Astrocyte of the cerebellum (primary cell): ENCODE data around the gene RGS3.

Experiments used
- DNase-seq: peaks from one replicate; pipeline ENCODE4 v3.0.0-alpha.2; 2011; ENCODE audit warnings: low read depth
- H3K4me3 ChIP-seq: 2 replicates; pipeline ENCODE4 v1.5.1; 2011; ENCODE audit warnings: mild to moderate bottlenecking, low read depth, low read length, moderate library complexity
- in situ Hi-C: cut with HindIII; loops from 2 replicates; pipeline ENCODE4 v1.10.0; 2017; ENCODE audit warnings: low sequenced_read_pairs
- TF ChIP-seq, protein P1 (sequence below): IDR thresholded peaks from 2 replicates; pipeline ENCODE4 v1.5.1; 2012; ENCODE audit warnings: low read length, low read depth, moderate library complexity, mild to moderate bottlenecking; ENCODE audit errors: missing control alignments

The RGS3 gene

GRCh38 chr9:113504725-113505590, 41.4 kb downstream of the RGS3 start:
- no peak for DNase-seq
- in situ Hi-C loops, result no loop called here
- TF ChIP-seq, protein P1, sequence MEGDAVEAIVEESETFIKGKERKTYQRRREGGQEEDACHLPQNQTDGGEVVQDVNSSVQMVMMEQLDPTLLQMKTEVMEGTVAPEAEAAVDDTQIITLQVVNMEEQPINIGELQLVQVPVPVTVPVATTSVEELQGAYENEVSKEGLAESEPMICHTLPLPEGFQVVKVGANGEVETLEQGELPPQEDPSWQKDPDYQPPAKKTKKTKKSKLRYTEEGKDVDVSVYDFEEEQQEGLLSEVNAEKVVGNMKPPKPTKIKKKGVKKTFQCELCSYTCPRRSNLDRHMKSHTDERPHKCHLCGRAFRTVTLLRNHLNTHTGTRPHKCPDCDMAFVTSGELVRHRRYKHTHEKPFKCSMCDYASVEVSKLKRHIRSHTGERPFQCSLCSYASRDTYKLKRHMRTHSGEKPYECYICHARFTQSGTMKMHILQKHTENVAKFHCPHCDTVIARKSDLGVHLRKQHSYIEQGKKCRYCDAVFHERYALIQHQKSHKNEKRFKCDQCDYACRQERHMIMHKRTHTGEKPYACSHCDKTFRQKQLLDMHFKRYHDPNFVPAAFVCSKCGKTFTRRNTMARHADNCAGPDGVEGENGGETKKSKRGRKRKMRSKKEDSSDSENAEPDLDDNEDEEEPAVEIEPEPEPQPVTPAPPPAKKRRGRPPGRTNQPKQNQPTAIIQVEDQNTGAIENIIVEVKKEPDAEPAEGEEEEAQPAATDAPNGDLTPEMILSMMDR, result no peak
- H3K4me3 ChIP-seq, result no peak overlapping the region

DNA sequence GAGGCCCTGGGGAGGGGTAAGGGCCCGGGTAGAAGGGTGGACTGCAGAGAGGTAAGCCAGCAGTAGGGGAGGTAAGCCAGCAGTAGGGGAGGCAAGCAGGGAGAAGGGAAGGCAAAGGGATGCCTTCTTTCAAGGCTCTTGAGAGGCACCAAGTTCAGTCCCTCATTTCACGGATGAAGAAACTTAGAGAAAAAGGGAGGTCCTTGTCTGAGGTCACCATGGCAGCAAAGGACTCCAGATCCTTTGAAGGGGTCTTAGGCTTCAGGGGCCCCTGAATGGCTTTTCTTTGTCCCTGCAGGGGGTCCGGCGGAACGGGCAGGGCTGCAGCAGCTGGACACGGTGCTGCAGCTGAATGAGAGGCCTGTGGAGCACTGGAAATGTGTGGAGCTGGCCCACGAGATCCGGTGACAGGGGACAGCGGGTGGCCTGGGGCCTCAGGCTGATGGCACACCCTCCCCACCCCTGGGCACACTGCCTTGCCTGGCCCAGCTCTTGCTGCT, 42.6 kb downstream of the RGS3 start:
- in situ Hi-C loops, result no loop called here
- no peak for DNase-seq
- H3K4me3 ChIP-seq, result no peak overlapping the region
- TF ChIP-seq, protein P1, result no peak

GRCh38 chr9:113507256-113507655, 43.7 kb downstream of the RGS3 start:
- TF ChIP-seq, protein P1, result no peak
- in situ Hi-C loops, result no loop called here
- no peak overlapping the region for H3K4me3 ChIP-seq
- DNase-seq, result no peak

- TF ChIP-seq, protein P1, result no peak
- no peak for DNase-seq
- H3K4me3 ChIP-seq, result no peak overlapping the region
- in situ Hi-C loops, result no loop called here
Observed at GRCh38 chr9:113508111-113508749, 44.7 kb downstream of the RGS3 start.

DNA sequence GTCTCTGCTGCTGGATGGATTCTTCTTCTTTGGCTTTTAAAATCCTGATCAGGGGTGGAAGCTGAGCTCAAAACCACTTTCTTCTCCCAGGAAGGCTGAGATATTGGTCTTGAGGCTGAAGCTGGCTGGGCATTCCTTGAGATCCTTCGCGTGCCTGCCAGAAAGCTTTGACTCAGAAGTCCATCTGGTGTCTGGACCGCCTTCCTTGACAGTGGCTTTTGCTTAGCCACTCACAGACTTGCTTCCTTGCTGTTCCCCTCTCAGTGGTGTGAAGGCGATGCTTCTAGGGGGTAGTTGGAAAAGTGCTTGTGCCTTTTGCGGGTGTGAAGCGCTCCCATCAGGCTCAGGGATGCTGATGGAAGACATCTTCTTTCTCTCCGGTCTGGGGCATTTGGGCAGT, 45.9 kb downstream of the RGS3 start:
- in situ Hi-C loops, result no loop called here
- H3K4me3 ChIP-seq, result no peak overlapping the region
- peak; percentile 16 for DNase-seq
- TF ChIP-seq, protein P1, result no peak

- TF ChIP-seq, protein P1, result no peak
- H3K4me3 ChIP-seq, result no peak overlapping the region
- no peak for DNase-seq
- in situ Hi-C loops, result no loop called here
Observed at GRCh38 chr9:113511047-113511521, 47.6 kb downstream of the RGS3 start.
